HG03439 (cell line): ENCODE data around the gene PTPRT.

Experiments used
- ATAC-seq: cut with Tn5 transposase; IDR thresholded peaks from one replicate; pipeline ENCODE4 v1.9.1; 2021; ENCODE audit warnings: mild to moderate bottlenecking, moderate library complexity; ENCODE audit not compliant: unreplicated experiment

The PTPRT gene

GRCh38 chr20:42978184-42978974 is 211.3 kb downstream of the PTPRT start:
- ATAC-seq = no peak

GRCh38 chr20:42975974-42976373 is 213.7 kb downstream of the PTPRT start:
- ATAC-seq = no peak

DNA sequence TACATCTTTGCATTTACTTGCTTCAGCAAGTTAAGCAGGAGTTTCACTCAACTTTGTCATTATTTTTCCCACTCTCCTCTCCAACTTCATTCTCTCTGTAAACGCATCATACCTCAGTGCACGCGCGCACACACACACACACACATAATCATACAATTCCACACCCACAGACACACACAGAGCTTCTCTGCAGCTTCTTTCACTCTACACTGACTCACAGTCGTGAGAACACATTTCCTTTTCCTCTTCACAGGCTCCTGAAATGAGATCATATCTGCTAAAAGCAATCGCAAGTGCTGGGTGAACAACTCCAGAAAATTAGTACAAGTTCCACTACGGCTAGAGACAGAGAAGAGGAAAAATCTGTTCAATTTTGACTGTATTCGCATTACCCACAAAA is 215.4 kb downstream of the PTPRT start:
- ATAC-seq = no peak

DNA sequence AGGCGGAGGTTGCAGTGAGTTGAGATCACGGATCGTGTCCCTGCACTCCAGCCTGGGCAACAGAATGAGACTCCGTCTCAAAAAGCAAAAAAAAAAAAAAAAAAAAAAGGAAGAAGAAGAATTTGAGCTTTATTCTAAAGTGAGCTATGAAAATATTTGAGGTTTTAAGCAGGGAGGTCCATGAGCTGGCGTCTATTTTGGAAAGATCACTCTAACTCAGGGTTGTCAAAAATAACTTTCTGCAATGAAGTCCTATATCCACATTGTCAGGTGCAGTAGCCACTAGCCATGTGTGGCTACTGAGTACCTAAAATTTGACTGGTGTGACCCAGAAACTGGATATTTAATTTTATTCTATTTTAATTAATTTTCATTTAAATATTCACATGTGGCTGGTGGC is 217.1 kb downstream of the PTPRT start:
- ATAC-seq = no peak

DNA sequence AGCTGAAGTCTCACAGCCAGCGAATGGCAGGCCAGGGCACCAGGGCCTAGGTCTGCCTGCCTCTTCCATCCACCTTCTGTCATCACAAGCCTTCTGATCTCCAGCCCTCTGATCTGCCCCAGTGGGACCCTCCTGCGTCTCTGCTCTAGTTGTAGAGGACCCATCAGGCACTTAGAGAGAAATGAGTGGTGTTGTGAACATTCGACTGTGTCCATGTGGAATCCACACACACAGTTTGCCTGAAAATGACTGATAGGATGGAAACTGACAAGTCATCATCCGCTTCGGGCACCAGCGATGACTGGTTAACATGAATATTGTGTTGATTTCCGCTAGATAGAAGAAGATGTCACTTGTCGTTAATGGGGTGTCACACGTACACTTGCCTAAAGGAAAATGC is 221.0 kb downstream of the PTPRT start:
- ATAC-seq = no peak

GRCh38 chr20:42963796-42964195 is 225.9 kb downstream of the PTPRT start:
- ATAC-seq = no peak

DNA sequence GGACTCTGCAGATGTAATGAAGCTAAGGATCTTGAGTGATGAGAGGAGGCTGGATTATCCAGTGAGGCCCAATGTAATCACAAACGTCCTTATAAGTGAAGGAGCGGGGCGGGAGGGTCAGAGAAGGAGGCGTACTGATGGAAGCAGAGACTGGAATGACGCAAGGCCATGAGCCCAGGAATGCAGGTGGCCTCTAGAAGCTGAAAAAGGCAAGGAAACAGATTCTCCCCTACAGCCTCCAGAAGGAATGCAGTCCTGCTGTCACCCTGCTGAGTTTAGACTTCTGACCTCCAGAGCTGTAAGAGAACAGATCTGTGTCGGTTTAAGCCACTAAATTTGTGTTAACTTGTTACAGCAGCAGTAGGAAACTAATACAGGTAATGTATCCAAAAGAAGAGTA is 227.9 kb downstream of the PTPRT start:
- no peak for ATAC-seq

DNA sequence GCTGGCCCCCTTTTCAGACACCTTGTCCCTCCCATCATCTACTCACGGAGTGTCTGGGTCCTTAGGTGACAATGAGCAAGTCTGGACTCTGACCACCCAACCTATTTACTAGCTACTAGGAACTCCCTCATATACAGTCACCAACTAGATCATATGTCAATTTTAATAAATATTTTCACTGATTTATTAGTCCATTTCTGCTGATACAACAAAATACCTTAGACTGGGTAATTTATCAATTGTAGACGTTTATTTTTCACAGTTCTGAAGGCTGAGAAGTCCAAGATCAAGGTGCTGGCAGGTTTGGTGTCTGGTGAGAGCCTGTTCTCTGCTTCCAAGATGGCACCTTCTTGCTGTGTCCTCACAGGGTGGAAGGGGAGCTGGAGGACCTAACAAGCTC is 229.7 kb downstream of the PTPRT start:
- ATAC-seq = no peak

DNA sequence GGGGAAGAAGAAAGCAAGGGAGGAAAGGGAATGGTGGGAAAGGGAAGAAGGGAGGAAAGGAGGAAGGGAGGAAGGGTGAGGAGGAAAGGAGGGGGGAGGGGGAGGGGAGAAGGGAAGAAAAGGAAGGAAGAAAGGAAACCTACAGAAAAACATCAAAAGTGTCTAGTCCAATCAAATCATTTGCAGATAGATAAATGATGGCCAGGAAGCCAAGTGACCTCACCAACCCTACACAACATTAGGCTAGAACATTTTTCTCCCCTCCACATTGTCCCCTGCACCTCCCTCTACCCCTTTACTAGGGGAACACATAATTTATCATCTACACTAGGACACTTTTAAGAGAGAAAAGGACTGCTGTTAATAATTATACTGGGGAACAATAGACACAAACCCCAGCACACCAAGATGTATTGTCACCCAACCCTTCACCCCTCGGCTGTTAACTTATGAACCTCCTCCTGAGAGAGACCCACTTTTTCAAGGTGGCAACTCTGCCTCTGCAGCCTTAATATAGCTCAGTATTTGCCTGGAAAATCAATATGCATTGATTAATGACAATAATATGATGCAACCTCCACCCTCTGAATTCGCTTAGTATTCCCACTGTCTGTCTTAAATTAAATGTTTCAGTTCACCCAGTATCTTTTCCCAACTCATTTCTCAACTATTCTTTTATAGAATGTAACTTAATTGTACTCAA is 231.2 kb downstream of the PTPRT start:
- ATAC-seq = no peak

GRCh38 chr20:42957704-42958095 is 232.0 kb downstream of the PTPRT start:
- ATAC-seq = no peak

- ATAC-seq = no peak
These were observed 232.5 kb downstream of the PTPRT start for GRCh38 chr20:42957018-42957703.

DNA sequence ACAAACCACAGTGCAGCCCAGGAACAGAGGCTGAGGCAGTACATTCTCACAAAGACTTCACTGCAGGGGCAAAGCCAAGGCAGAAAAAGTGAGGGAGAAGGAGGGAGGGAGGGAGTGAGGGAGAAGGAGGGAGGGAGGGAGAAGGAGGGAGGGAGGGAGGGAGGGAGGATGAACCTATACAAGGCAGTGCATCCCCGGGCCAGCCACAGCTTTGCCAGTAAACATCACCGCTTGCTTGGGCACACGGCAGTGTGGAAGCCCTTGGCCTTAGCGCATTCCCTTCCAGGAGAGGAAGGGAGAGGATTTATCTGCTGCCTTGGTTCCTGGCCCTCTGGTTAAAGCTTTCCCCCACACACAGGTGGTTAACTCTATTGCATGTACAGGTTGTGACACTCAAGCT is 234.0 kb downstream of the PTPRT start:
- no peak for ATAC-seq

GRCh38 chr20:42954951-42955350 is 234.8 kb downstream of the PTPRT start:
- no peak for ATAC-seq

DNA sequence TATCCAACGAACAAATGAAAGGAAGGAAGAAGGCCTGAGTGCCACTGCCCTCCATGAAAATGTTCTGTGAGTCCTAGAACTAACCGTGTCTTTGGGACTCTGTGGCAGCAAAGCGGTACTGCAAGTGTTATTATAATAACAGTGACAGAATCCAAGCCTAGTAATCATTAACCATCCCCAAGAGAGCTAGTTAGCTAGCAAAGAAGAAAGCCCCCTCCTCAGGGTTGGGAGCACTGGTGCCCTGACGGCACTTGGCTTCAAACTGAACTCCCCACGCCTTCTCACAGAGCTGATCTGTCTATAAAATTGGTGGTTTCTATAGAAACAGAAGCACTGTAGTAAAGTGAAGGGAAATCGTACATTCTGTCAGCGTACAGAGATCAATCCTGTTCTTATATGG is 239.8 kb downstream of the PTPRT start:
- no peak for ATAC-seq

DNA sequence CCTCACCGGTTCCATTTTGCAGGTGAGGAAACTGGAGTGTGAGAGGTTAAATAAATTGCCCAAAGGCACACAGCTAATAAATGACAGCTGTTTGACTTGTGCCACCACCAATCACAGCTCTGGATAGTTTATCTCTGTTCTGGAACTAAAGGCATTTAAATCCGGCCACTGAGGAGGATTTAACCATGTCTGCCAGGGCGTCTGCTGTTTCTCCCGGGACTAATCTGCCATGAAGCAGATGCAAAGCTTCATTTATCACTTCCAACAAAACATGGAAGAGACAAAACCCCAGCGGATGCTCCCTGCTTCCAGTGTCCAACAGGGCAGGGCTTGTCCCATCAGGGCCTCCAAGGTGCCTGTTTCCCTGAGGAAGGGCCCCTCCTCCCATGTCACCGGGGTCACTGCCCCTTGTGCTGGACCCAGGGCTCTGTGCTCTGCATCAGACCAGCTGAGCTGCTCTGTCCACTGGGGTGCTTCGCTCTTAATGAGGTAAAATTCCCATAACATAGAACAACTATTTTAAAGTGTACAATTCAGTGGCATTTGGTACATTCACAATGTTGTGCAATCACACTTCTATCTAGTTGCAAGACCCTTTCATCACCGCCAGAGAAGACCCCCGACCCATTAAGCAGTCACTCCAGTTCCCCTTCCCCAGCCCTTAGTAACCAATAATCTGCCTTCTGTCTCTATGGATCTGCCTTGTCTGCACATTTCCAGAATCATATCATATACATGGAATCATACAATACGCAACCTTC is 244.3 kb downstream of the PTPRT start:
- ATAC-seq = no peak

- ATAC-seq = no peak
These were observed 248.1 kb downstream of the PTPRT start for GRCh38 chr20:42941629-42942028.

DNA sequence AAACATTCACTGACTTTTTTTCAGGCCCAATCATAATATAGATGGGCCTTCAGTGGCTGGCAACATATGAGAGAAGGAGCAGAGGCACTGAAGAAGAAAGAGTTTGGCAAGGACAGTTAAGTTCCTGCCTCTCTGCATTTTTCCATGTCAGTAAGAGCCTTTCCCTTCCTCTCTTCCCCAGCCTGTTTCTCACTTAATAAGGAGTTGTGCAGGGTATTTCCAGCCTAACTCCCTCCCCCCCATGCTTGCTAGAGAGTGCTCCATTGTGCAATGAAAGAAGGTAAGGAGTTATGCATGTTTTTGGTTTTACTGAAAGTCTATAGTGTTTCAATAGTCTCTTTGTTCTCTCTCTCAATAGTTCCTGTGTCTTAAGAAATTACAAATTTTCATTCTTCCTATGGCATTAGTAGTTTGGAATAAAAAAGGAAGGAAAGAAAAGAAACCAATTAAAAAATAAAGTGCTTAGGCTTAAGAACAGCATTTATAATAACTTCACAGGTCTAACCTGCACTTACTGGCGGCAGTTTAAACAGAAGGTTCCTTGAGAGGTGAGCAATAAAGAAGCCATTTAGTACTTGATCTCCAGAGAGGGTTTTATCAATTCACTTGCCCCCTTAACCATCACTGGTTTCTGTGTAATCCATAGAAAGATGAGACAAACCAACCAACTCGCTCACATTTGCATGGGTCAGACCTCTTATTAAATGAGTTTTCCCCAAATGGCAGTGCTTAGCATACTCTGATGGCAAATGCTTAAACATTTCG is 251.1 kb downstream of the PTPRT start:
- no peak for ATAC-seq

DNA sequence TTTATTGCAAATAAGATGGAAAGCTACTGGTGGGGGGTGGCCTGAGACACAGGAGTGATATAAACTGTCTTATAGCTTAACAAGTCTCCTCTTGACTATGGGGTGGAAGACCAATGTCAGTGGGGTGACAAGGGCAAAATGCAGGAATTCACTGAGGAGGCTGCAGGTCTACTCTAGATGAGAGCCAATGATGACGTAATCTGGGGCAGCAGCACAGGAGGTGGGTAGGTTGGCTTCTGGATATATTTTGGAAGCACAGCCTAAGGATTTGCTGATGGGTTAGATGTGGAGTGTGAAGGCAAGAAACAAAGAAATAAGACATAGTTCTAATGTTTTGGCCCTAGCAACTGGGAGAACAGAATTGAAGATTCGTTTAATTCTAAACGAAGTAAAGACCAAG is 253.2 kb downstream of the PTPRT start:
- no peak for ATAC-seq

GRCh38 chr20:42924215-42924614 is 265.5 kb downstream of the PTPRT start:
- no peak for ATAC-seq

DNA sequence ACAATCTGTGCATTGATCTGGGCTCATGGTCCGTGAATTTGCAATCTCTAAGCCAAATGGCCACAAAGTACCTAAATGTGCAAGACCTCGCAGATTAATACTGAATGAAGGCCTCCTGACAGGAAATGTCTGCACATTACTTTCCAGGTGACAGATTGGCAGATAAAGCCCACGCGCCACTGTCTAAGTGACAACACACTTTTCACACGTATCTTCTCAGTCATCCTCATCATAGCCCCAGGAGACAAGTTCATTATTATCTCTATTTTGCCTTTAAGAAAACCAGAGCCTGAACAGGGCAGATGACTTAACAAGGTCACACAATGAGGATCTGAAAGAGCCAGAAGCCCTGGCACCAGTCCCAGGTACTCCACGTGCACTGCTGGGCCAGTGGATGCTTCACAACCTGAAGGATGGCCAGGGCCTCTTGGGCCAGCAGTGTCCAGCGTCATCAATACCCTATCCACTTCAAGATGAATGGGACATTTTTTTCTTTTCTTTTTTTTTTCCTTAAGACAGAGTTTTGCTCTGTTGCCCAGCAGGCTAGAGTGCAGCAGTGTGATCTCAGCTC is 266.3 kb downstream of the PTPRT start:
- no peak for ATAC-seq
